Heart left ventricle (tissue), 16 donors: ENCODE results near the gene RSRP1. TPM values are rescaled to one million over a fixed set of nuclear protein-coding genes. Genes with fewer than 3 reads are reported as not detected.

Source experiments
- ATAC-seq, 4 donors: fragments of 200-7000 bp; cut with Tn5 transposase; one replicate each; pipeline ENCODE4 v1.9.1; 2020 to 2022; ENCODE audit warnings: moderate library complexity in 4 of 4, mild to moderate bottlenecking in 3 of 4, moderate number of reproducible peaks in 1 of 4
- DNase-seq, 5 donors: peaks; one replicate each; pipeline ENCODE4 v3.0.0-alpha.2; 2020
- H3K27ac ChIP-seq, 12 donors: fragments of 200-600 bp; sonication (generic) in 4 of 12; one replicate each; pipeline versions ENCODE4 v1.5.0 to v1.8.0; 2016 to 2022; ENCODE audit warnings: mild to moderate bottlenecking in 2 of 12
- H3K27me3 ChIP-seq, 9 donors: fragments of 200-600 bp; sonication (generic) in 2 of 9; one replicate each; pipeline versions ENCODE4 v1.5.1 to v1.8.0; 2016 to 2022; ENCODE audit warnings: mild to moderate bottlenecking in 3 of 9
- H3K36me3 ChIP-seq, 9 donors: fragments of 200-600 bp; sonication (generic) in 2 of 9; one replicate each; pipeline versions ENCODE4 v1.5.0 to v1.8.0; 2018 to 2022; ENCODE audit warnings: mild to moderate bottlenecking in 2 of 9
- H3K4me1 ChIP-seq, 12 donors: fragments of 200-600 bp; sonication (generic) in 4 of 12; one replicate each; pipeline versions ENCODE4 v1.5.0 to v1.8.0; 2016 to 2022; ENCODE audit warnings: mild to moderate bottlenecking in 3 of 12
- H3K4me3 ChIP-seq, 12 donors: fragments of 200-600 bp; sonication (generic) in 4 of 12; one replicate each; pipeline versions ENCODE4 v1.5.0 to v1.8.0; 2017 to 2022; ENCODE audit warnings: mild to moderate bottlenecking in 9 of 12, moderate library complexity in 4 of 12
- H3K9me3 ChIP-seq, 12 donors: fragments of 200-600 bp; sonication (generic) in 4 of 12; one replicate each; pipeline versions ENCODE4 v1.5.0 to v1.8.0; 2016 to 2022; ENCODE audit warnings: mild to moderate bottlenecking in 1 of 12
- POLR2A ChIP-seq, 2 donors: fragments of 450-650 bp; IDR thresholded peaks; one replicate each; pipeline ENCODE4 v1.6.1; 2017; ENCODE audit warnings: antibody characterized with exemption in 2 of 2, mild to moderate bottlenecking in 2 of 2, moderate library complexity in 2 of 2
- WGBS, 4 donors: extraction: QIAGEN DNeasy Blood & Tissue Kit in 2 of 4; methylation state at CpG; one replicate each; pipeline versions ENCODE4 v1.1.5 to v1.1.7; 2013 to 2018; 5-methylcytosine and 5-hydroxymethylcytosine counted together
- intact Hi-C, 10 donors: fragments of 100-400 bp; cut with DNase I; formaldehyde crosslinking; loops; one replicate each; pipeline versions ENCODE4 v1.11.1 to v1.14.2; 2022
- polyA plus RNA-seq, 2 donors: library from polyadenylated mRNA; stranded (reverse); fragments of 200-250 nt; gene quantifications; one replicate each; pipeline ENCODE4 v1.2.3, GENCODE V29; 2013
- total RNA-seq, 9 donors: library from RNA; depleted of rRNA in 2 of 9; stranded (reverse); fragments of >200 nt in 2 of 9; fragmentation: NEBNext Ultra II Directional in 3 of 9; extraction: Animal tissue kit (Norgen Biotek cat#: 25700) in 3 of 9; gene quantifications; one replicate each; pipeline versions ENCODE4 v1.1.0 to v1.2.4, GENCODE V29; 2016 to 2023
- TF ChIP-seq, protein P1 (sequence below), 12 donors: fragments of 200-600 bp; sonication (generic) in 4 of 12; IDR thresholded peaks; one replicate each; pipeline versions ENCODE4 v1.5.0 to v1.8.0; 2018 to 2022; ENCODE audit warnings: antibody characterized with exemption in 12 of 12, mild to moderate bottlenecking in 5 of 12
- donor health status: ischemic (EF 13 %, LVEDD 7.1; RV severe dilation, severe dysfunction).
- donor health status: healthy with polysubstance abuse.
- donor health status: DM: no; HTN: yes; CAD: no.
- donor health status: DM: no; HTN: no; CAD: no.
- donor health status: ischemic (EF 25% LVEDD 6.9; RV normal size, moderate dysfunction).
- donor health status: ischemic (EF 25% LVEDD 5.7; RV mildly dilated, moderate dysfunction).
- donor health status: healthy.
- donor health status: DM: yes; HTN: yes; CAD: no.
- donor health status: ischemic (EF 35%, LVEDD 5.7; RV mildly dilated, moderate dysfunction).
- donor health status: nonischemic (EF 11% LVEDD 7.7; RV severe dilation, severe dysfunction).
- donor health status: DM: yes; HTN: yes; CAD: no.
- donor health status: PGD.
- donor health status: ischemic (EF 29% LVEDD 5.4; RV normal size, mild dysfunction).
- donor health status: nonischemic (EF 23%, LVEDD 6.1; RV moderate dilation, normal function).

The RSRP1 gene
- total and polyA plus RNA-seq, 11 donors = 14.4 to 114 (median 29.4) TPM

DNA sequence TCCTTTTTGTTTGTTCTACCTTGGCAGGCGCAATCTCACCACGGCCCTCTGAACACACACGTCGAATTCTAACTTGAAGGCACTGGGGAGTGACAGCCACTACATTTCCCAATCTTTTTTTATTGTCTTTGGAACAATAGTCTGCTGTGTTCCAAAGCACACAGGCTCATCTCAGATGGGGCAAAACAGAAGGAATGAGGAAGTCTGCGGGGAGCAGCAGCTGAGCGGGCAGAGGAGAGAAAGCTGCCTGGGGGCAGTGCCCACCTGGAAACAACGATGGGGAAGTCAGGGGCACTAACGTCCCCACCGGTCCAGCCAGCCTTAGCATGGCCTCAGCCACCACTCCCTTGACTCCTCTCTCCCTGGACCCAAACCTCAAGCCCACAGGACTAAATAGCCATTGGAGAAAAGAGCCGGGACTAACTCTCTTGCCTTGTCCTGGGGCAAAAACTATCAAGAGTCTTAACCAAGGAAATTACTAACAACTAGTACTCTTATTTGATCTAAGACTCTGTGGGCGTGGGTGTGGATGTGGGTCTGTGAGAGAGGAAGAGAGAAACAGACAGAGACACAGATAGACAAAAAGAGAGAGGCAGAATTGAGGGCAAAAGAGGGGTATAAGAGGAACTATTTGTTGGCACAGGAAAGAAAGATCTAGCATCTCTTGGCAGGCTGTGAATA is 49.1 kb downstream of the RSRP1 start:
- DNase-seq = no peak
- TF ChIP-seq, protein P1, sequence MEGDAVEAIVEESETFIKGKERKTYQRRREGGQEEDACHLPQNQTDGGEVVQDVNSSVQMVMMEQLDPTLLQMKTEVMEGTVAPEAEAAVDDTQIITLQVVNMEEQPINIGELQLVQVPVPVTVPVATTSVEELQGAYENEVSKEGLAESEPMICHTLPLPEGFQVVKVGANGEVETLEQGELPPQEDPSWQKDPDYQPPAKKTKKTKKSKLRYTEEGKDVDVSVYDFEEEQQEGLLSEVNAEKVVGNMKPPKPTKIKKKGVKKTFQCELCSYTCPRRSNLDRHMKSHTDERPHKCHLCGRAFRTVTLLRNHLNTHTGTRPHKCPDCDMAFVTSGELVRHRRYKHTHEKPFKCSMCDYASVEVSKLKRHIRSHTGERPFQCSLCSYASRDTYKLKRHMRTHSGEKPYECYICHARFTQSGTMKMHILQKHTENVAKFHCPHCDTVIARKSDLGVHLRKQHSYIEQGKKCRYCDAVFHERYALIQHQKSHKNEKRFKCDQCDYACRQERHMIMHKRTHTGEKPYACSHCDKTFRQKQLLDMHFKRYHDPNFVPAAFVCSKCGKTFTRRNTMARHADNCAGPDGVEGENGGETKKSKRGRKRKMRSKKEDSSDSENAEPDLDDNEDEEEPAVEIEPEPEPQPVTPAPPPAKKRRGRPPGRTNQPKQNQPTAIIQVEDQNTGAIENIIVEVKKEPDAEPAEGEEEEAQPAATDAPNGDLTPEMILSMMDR (IDR thresholded peaks at IDR 0.05) = no peak
- no peak for ATAC-seq
- 53 to 63% (median 60%) methylated on average over 11 of the region's 11 CpGs for WGBS, 4 donors
- H3K27me3 ChIP-seq = peaks cover 0 to 20% (median 0%) of the 10 kb centered on the region in 9 donors
- no peaks in the 10 kb centered on the region for H3K9me3 ChIP-seq
- no peaks in the 10 kb centered on the region for H3K36me3 ChIP-seq
- no peak overlapping the region for H3K27ac ChIP-seq
- peak overlapping the region in 1 of 12 donors; percentile 29 for H3K4me3 ChIP-seq
- intact Hi-C loops = loop anchor here in 2 of 10 donors (5.0 to 10.0 kb wide), 2 partner anchors 263 to 271 kb away; partner anchors contain the start of gene RUNX3 (in 1 of the 2)
- H3K4me1 ChIP-seq = peaks cover 0 to 14% (median 3%) of the 10 kb centered on the region in 12 donors

DNA sequence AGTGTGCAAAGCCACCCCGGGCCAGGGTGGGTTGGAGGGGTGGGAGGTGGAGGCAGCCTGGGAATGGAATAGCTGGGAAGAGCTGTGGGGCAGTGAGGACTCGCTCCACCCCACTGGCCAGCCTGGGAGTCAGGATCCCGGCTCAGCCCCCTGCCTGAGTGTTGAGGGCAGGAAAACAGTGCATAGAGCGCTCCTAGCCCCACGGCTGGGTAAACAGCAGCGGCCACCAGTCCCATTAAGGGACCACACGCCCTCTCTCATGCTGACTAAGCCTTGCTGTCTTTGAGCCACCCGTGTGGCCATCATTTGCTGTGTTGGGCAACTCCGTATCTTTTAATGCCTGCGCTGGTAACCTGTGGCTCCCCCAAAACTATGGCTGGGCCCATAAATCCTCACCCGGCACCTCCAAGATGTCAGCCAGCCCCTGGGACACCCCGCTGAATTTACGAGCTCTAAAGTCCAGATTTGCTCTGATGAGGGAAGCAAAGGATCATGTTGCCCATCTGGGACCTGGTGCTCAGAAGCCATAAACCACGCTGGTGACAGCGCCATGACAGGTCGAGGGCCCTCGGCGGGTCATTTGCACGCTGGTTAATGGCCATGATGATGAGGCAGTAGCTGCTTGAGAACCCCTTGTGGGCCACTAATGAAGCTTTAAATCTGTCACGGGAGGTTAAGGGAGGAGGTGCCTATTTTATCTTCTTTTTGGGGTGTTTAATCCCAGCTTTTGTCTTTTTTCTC is 49.8 kb downstream of the RSRP1 start:
- H3K36me3 ChIP-seq = no peaks in the 10 kb centered on the region
- WGBS, 4 donors = 82 to 87% (median 84%) methylated on average over 16 to 20 of the region's 20 CpGs
- H3K27me3 ChIP-seq = peaks cover 0 to 27% (median 0%) of the 10 kb centered on the region in 9 donors
- DNase-seq = no peak
- TF ChIP-seq POLR2A (IDR thresholded peaks at IDR 0.05) = no peak
- TF ChIP-seq, protein P1 (IDR thresholded peaks at IDR 0.05) = no peak
- no peak for ATAC-seq
- no peaks in the 10 kb centered on the region for H3K9me3 ChIP-seq
- H3K4me1 ChIP-seq = peaks cover 0 to 14% (median 3%) of the 10 kb centered on the region in 12 donors
- no peak overlapping the region for H3K27ac ChIP-seq
- intact Hi-C loops = loop anchor here in 2 of 10 donors (5.0 to 10.0 kb wide), 2 partner anchors 263 to 270 kb away; partner anchors contain the start of gene RUNX3 (in 1 of the 2)
- H3K4me3 ChIP-seq = no peak overlapping the region

DNA sequence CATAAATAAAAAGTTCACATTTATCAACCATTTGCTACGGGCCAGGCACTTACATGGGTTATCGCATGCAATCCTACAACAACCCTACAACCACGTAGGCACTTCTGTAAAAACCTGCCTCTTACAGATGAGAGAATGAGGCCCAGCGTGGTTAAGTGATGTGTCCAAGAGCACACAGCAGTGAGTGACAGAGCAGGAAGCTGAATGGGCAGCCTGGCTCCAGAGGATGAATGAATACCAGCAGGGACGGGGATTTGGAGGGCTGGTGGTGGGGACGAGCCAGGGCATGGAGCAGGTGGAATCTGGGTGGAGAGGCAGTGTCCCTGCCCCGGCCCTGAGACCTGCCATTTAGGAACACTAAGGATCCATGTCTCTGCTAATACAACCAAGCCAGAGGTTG is 50.4 kb downstream of the RSRP1 start:
- TF ChIP-seq, protein P1 (IDR thresholded peaks at IDR 0.05) = no peak
- no peak for TF ChIP-seq POLR2A (IDR thresholded peaks at IDR 0.05)
- ATAC-seq = no peak
- H3K27me3 ChIP-seq = peaks cover 0 to 28% (median 0%) of the 10 kb centered on the region in 9 donors

DNA sequence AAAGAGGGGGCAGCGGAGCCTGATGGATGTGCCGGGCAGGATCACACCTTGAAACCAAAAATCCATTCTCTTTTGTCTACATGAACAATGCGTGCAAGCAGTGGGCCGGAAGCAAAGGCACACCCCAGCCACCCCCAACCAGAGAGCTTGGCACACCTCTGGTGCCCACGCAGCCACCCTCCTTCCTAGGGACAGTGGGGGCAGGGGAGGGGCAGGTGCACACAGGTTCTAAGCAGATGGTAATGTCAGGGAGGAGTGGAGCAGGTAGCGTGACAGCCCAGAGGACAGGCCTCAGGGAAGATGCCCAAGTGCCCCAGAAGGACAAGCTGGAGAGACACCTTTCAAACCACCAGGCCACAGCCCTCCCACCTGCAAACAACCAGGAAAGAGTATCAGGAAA is 51.4 kb downstream of the RSRP1 start:
- Histone ChIP-seq H3K4me3 (no peak overlapping the region), H3K36me3 (no peaks in the 10 kb centered on the region), H3K27ac (no peak overlapping the region), H3K9me3 (no peaks in the 10 kb centered on the region), H3K4me1 (peaks cover 0 to 14% (median 3%) of the 10 kb centered on the region in 12 donors), H3K27me3 (peaks cover 0 to 29% (median 0%) of the 10 kb centered on the region in 9 donors)
- DNase-seq = no peak
- no peak for ATAC-seq
- intact Hi-C loops = loop anchor here in 2 of 10 donors (5.0 to 10.0 kb wide), 2 partner anchors 261 to 269 kb away; partner anchors contain the start of gene RUNX3 (in 1 of the 2)
- 62 to 77% (median 69%) methylated on average over 6 of the region's 6 CpGs for WGBS, 4 donors
- TF ChIP-seq, protein P1 (IDR thresholded peaks at IDR 0.05) = no peak
- TF ChIP-seq POLR2A (IDR thresholded peaks at IDR 0.05) = no peak

More for the DNA sequence above, 50.4 kb downstream of the RSRP1 start:
- Histone ChIP-seq H3K36me3 (no peaks in the 10 kb centered on the region), H3K4me1 (peaks cover 0 to 14% (median 3%) of the 10 kb centered on the region in 12 donors), H3K9me3 (no peaks in the 10 kb centered on the region), H3K4me3 (no peak overlapping the region), H3K27ac (no peak overlapping the region)
- WGBS, 4 donors = 77 to 88% (median 87%) methylated on average over 7 of the region's 7 CpGs
- no peak for DNase-seq
- intact Hi-C loops = loop anchor here in 2 of 10 donors (5.0 to 10.0 kb wide), 2 partner anchors 262 to 270 kb away; partner anchors contain the start of gene RUNX3 (in 1 of the 2)
